Glomerular endothelial cell (primary cell): Measurements from ENCODE around the gene CIRBP. TPM values are rescaled to one million over a fixed set of nuclear protein-coding genes. Genes with fewer than 3 reads are reported as not detected.

Experiments used
- DNase-seq: peaks from one replicate; pipeline ENCODE4 v3.0.0-alpha.2; 2011; ENCODE audit warnings: low read depth, low spot score; ENCODE audit errors: extremely low read depth
- total RNA-seq: library from RNA; depleted of rRNA; stranded (reverse); fragments of >200 nt; gene quantifications from 2 replicates; pipeline ENCODE4 v1.2.3, GENCODE V29; 2015

The CIRBP gene
- total RNA-seq, 1 donor from 2014 or later, result 231 TPM

DNA sequence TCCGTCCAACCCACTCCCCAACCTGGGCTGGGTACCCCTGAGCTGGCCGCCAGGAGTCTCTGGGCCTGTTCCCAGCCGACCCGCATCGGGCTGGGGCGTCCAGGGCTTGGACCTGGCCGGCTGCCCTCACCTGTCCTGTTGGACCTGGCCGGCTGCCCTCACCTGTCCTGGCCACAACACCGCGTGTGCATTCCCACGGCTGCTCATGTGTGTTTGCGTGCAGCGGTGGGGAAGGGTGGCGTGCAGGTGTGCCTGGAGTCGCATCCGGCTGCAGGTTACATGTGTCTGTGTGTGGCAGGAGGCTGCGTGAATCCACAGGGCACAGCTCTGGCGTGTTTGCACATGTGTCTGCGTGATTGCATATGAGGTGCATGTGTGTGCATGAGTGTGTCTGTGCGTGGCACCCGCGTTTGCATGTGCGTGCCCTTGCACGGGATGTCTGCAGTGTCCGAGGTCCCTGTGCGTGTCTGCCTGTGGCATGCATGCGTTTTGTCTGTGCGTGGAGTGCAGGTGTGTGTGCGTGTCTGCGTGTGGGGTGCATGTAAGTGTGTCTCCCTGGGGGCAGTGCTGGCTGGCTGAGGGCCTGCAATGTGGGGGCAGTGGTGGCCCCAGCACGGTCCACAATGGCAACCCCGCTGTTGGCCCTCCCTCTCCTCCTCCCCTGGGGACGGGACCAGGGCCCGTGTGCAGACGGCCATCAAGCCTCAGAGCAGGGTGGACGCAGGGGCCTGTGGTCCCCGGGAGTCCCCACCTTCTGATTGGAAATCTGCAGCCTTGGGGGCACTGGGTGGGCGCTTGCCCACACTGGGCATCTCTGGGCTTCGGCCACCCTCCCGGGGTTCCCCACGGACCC lies 19.9 kb downstream of the CIRBP start:
- no peak for DNase-seq

DNA sequence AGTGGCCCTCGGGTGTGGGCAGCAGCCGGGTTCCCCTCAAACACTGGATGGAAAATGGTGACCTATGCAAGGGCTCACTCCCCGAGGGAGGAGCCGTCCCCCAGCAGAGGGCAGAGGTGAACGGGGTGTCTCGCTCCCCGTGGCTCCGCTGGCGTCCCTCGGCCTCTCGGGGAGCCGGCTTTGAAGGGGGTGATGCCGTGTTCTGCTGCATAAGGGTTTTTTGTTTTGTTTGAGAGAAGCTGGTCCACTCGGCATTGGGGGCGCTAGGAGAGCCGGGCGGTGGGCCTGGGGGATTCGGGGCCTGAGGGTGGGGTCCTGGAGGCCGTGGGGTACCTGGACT lies 20.5 kb downstream of the CIRBP start:
- DNase-seq, result no peak

DNA sequence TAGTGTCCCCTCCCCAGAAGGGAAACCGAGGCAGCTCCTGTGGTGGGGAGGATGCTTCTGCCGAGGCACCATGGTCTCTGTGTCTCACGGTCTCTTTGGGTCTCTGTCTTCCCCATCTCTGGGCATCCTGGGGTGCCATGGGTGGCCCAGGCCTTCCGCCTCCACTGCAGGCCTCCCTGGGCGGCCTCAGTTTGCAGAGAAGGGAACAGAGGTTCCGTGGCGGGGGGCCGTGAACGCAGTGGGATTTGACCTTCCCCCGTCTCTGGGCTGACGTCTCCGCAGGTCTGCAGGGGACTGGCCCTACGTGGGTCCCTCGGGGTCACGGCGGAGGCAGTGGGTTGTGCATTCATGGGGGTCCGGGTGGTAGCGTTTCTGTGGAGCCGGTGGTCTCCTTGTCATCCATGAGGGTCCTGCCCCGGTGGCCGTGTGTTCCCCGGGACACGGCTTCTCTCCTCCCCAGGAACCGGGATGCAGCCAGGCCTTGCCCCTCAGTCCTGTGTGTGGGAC lies 21.1 kb downstream of the CIRBP start:
- DNase-seq, result no peak

DNA sequence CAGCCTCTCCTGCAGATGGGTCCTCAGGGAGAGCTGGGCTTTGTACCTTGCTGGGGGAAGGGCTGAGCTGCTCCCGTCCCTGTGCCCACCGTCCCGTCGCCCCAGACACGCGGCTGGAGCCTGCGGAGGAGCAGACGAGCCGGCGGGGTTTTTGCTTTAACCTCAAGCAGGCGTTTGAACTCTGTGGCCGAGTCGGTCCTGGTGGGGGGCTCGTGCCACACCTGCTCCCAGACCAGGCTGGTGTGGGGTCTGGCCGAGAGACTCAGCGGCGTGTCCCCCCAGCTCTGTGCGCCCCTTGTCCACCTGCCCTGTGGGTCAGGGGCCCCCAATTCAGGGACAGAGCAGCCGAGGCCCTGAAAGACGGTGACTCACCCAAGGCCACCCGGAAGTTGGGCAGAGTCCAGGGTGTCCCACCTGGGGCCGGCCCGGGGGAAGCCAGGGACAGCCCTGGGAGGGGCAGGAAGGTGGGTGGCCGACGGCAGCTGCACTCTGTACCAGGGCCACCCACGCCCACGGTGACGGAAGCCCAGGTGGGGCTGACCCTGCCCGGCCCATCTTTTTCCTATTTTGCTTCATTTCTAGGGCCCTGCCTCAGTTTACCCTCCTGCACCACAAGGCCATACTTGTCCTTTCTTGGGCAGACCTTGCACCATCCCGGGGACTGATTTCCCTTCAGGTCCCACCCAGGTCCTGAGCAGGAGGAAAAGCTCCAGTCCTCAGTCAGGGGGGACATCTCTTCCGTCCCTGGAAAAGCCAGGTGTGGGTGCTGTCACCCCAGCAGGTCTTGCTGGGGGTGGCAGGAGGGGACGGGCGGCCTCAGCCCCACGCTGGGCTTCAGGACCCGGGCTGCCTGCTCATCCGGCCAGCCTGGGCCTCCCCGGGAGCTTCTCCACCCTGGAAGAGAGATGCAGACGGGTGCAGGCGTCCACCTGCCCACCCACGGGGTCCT lies 21.8 kb downstream of the CIRBP start:
- DNase-seq, result no peak

DNA sequence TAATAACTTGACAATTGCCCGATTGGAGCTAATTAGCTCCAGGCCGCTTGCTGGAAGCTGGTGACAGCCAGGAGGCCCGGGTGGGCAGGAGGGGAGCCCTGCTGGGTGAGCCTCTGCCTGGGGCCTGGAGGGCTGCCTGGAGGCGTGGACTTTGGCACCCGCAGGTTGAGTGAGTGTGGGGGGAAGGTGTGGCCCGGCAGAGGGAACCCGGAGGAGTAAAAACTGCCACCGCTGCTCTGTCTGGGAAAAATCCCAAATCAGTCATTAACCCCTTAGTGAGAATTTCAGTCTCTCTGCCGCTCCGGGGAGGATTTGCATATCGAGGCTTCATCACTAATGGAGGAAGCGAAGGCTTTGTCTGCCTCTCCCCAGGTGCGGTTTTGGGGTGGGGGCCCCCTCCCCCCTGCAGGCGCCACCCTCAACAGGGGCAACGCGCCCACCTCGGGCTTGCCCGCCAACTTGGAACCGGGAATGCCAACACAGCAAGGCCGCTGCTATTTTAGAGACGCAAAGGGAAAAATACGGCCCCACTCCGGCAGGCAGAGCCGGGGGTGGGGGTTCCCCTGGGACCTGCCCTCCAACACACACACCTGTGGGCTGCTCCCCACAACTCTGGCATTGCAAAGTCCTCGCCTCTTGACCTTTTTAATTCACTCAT lies 22.8 kb downstream of the CIRBP start:
- no peak for DNase-seq

DNA sequence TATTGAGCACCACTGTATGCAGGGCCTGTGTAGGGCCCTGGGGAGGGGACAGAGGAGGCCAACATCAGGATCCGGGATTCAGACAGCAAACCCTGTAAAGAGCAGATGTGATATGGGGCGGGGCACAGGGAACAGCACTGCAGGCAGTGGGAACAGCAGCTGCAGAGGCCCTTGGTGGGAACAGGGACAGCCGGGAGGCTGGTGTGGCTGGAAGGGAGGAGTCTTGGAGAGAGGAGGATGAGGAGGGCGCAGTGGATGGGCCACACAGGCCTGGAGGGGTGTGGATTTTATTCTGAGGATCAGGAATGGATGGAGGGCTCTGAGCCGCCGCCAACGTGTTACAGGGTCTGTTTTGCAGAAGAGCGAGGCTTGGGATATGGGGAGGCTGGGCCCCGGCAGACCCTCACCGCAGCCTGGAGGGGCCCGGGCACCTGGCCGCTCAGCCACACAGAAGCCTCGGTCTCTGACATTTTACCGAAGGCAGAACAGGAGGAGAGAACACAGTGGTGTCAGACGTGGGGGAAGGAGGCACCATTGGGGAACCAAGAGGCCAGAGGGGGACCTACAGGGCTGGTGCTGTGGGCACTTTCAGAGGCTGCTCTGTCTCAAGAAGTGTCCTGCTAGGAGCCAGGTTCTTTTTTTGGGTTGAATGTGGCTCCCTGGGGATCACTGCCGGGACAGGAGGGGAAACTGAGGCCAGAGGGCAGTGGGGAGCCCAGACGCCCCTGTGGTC lies 23.5 kb downstream of the CIRBP start:
- no peak for DNase-seq

DNA sequence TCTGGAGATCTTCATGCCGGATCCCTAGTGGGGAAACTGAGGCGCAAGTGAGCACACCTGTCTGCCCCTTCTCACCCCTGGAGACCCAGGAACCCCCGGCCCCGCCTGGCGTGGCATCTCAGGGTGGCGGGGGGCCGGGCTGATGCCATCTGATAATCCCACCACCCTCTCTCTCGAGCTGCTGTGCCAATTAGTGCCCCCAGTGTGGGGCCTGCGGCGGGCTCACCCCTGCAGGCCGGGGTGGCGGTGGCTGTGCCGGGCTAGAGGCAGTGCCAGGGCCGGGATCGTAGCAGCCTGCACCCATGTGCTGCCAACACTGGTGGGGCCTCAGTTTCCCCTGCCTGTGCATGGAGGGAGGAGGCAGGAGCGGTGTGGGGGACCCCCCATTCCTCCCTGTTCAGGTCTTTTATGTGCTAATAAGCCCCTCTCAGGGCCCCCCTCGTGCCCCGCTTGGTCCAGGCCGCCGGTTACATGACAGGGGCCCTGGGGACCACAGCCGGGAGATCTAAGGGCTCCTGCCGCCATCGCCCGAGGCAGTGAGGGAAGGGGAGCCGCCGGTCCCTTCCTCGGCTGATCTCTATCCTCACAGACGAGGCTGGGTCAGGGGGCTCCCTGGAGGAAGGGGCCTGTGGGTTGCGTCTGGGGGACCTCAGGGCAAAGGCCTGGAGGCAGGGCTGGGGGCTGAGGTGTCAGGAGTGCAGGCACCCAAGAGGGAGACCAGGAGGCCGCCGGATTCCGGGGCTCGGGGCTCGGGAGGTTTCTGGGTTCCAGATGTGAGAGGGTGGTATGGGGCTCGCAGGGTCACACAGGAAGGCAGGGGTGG lies 24.9 kb downstream of the CIRBP start:
- no peak for DNase-seq

DNA sequence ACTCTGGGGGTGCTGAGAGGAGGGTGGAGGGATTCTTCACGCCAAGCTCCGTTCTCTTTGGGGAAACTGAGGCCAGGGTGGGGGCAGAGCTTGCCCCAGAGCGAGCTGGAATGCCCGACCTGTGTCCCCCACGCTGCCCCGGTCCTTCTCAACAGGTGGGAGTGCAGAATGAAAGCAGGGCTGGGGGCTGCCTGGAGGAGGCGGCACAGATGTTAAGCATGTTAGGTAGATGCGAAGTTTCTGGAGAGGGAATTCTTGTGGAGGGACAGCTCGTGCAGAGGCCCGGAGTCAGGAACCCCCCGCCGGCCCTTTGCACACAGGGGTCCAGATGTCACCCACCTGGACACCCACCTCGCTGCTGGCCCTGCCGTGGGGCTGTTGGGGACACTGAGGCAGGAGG lies 25.6 kb downstream of the CIRBP start:
- DNase-seq, result no peak

DNA sequence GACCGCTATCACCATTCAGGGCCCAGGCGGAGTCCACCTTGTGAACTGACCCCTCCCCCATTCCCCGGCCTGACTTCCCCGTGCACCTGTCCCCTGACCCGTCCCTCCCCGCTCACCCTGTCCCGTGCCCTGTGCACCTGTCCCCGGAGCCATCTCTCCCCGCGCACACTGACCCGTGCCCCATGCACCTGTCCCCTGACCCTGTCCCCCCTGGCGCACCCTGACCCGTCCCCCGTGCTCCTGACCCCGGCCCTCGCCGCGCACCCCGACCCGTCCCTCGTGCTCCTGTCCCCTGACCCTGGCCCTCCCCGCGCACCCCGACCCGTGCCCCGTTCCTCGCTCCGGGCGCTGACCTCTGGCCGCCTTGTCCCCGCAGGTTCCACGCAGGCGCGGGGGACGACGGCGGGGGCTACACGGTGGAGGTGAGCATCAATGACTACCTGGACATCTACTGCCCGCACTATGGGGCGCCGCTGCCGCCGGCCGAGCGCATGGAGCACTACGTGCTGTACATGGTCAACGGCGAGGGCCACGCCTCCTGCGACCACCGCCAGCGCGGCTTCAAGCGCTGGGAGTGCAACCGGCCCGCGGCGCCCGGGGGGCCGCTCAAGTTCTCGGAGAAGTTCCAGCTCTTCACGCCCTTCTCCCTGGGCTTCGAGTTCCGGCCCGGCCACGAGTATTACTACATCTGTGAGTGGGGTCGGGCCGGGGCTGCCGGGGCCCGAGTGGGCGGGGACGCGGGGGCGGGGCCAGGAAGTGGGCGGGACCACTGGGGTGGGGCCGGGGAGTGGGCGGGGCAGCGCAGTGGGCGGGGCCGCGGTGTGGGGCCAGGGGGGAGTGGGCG lies 26.3 kb downstream of the CIRBP start:
- no peak for DNase-seq

DNA sequence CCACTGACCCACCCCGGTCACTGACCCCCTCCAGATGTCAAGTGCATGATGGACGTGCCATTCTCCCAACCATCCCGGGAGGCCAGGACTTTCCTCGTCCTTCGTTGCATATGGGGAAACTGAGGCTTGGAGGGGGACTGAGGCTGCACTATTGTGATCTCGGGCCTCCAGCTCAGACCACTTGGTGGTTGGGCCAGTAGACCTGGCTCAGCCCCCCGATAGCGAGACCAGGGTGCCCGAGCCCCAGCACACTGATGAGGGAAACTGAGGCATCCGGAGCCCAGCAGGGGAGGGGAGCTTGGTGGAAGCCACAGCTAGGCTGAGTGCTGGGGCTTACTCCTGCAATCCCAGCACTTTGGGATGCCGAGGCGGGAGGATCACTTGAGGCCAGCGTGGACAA lies 26.9 kb downstream of the CIRBP start:
- no peak for DNase-seq

DNA sequence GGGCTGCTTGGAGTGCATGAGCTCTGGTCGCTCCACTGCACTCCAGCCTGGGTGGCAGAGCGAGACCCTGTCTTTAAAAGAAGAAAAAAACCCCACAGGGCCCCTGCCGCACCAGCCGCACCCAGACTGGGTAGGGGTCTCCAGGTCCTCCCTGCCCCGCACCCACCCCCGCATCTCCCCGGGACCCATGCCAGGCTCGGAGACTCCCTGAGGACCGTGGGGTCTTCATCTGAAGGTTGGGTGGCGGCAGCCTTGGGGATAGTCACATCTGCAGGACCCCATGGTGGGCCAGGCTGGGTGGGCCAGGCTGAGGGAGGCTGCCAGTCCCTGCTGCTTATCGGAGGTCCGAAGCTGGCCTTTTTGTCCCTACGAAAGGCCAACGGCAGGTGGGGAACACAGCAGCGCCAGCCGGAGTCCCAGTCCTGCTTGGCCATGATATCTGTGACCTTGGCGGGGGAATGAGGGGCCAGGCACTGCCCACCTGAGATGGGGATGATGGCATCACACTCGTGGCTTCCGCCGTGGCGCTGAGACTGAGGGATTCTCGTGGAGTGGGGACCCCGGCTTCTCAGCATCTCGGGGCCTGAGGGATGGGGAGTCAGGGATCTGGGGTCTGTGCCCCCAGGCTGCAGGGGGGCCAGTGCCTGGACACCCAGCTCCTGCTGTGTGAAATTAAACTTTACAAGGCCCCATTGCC lies 27.6 kb downstream of the CIRBP start:
- DNase-seq, result no peak

DNA sequence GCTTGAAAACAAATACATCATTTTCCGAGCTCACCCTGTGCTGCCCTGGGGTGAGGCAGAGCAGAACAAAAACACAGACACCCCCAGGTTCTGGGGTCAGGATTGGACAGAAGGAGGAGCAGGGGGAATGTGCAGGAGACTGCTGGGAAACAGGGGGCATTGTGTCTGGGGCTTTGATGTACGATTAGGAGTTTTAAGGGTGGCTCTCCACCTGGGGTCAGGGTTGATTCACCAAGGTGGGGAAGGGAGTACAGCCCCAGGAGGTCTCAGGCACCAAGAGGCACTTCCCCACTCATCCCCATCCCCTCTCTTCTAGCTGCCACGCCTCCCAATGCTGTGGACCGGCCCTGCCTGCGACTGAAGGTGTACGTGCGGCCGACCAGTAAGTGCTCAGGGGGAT lies 29.1 kb downstream of the CIRBP start:
- DNase-seq, result no peak

DNA sequence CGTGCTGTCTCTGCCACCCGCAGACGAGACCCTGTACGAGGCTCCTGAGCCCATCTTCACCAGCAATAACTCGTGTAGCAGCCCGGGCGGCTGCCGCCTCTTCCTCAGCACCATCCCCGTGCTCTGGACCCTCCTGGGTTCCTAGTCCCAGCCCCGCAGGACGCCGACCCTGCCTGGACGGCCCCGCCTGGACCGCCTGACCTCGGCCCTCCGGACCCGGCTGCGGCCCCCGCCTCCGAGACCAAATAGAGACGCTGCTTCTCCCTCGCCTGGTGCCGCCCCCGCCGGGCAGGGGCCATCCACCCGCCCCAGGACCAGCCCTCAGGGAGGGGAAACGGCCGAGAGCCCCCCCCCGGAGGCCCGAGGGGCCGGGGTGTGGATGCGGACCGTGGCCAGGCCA lies 30.7 kb downstream of the CIRBP start:
- DNase-seq, result no peak

DNA sequence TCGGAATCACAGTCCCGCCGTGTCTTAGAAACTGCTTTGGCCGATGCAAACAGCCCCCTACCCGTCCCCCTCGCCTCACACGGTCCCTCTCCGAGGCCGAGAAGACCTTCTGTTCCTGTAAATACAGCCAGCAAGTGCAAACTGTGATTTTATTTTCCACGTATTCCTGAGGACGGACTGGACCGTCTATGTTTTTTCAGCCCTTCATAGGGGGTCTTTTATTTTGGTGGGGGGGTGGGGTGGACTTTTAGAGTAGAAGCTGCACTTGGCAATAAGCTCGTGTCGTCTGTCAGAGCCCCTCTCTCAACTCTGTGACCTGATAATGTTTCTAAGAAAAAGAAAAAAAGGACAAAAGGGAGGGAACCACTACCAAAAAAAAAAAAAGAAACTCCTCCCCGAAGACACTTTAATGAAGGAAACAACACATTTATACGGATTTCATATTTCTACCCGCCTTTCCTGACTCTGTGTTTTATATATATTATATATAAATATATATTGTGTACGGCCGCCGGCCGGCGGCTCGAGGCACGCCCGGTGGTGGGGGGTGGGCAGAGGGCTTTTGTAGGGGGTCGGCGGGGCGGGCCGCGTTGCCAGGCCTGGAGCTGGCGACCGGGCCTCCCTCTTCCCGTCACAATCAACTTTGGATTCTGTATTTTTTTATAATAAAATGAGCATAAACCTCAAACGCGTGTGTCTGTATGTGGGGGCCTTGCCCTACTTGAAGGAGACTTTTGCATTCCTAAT lies 31.8 kb downstream of the CIRBP start:
- no peak for DNase-seq

DNA sequence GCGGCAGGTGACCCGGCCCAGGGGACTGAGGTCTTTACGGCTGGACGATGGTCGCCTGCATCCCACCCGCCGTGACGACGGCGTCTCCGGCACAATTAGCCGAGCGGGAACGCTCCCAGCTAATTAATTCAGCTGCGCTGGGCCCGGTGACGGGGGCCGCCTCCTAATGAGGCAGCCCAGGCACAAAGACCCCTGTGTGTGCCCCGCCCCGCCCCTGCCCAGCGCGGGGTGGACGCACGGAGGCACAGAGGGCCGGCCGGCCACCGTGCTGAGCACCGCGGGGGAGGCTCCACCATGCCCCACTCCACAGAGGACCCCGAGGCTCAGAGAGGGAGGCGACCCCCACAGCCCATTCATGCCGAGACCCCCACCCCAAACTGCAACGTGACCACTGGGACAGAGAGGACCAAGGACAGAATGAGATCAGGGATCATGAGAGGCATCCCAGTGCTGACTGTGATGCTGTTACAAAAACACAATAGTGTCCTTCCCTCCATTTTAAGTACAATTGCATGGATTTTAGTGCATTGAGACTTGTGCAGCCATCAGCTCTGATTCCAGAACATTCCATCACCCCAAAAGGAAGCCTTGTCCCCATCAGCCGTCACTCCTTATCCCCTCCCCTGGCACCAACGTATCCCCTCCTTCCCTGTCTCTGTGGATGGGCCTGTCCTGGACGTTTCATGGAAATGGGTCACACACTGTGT lies 33.6 kb downstream of the CIRBP start:
- DNase-seq, result no peak

DNA sequence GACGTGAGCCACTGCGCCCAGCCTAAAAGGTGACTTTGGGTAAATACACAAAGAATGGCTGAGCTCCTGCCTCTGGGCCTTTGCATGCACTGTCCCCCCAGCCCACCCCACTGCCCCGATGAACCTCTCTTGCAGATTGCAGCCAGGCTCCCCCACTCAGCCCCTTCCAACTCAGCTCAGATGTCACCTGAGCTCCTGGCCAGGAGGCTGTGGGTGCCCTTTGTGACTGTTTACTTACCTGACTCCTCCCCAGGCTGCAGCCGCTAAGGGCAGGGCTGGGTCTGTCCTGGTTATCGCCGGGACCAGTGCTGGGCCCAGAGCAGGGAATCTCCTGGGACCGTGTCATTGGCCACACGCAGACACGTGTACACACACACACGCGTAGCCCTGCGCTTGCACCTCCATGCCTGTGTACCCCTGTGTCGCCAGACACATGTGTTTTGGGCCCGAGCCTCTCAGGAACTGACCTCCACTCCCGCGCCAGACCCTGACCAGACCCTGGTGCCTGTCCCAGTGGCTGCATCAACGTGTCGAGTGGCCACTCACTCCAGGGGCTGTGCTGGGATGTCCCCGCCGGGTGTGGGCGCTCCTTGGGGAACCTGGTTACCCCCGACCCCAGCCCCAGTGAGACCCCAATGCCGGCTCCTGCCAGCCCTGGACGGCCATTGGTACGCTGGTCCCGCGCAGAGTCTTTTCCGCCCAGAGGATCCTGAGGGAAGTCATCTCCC lies 35.2 kb downstream of the CIRBP start:
- DNase-seq, result no peak
